A673 (cell line): ENCODE measurements around the gene ESAM.

ENCODE experiments used
- EZH2 ChIP-seq: fragments of 200-600 bp; sonication (generic); IDR thresholded peaks from 2 replicates; pipeline ENCODE4 v1.6.1; 2017; ENCODE audit warnings: borderline replicate concordance, low read depth, mild to moderate bottlenecking, mixed read lengths, antibody characterized with exemption, low read length; ENCODE audit not compliant: poor library complexity, severe bottlenecking
- TF ChIP-seq, protein P1 (sequence below): fragments of 300-800, 200-600 bp; sonication (generic); conservative IDR thresholded peaks from 2 replicates; pipeline ENCODE4 v1.5.1; 2017; ENCODE audit warnings: low read depth, mild to moderate bottlenecking, antibody characterized with exemption, low read length, moderate library complexity, mixed read lengths

DNA sequence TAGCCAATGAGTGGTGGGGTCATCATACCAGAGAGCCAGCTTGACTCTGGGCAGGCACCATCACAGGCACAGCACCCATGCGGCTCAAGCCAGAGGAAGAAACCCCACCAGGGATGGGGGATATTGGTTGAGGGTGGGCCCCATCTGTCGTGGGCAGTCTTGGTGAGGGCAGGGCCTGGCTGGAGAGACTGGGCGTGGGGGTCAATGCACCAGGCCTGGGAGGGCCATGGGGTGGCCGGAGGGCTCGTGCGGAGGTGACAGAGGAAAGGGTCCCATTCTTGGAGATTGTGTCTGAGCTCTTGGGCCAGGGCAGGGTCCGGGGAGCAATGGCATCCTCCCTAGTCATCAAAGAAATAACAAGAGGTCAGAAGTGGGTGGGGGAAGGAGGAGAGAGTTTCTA, 8.5 kb downstream of the ESAM start:
- no peak for TF ChIP-seq EZH2
- TF ChIP-seq, protein P1, sequence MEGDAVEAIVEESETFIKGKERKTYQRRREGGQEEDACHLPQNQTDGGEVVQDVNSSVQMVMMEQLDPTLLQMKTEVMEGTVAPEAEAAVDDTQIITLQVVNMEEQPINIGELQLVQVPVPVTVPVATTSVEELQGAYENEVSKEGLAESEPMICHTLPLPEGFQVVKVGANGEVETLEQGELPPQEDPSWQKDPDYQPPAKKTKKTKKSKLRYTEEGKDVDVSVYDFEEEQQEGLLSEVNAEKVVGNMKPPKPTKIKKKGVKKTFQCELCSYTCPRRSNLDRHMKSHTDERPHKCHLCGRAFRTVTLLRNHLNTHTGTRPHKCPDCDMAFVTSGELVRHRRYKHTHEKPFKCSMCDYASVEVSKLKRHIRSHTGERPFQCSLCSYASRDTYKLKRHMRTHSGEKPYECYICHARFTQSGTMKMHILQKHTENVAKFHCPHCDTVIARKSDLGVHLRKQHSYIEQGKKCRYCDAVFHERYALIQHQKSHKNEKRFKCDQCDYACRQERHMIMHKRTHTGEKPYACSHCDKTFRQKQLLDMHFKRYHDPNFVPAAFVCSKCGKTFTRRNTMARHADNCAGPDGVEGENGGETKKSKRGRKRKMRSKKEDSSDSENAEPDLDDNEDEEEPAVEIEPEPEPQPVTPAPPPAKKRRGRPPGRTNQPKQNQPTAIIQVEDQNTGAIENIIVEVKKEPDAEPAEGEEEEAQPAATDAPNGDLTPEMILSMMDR: no peak
